ENCODE data around the gene PFDN6.
A peak's percentile ranks its signal among the peaks of the same experiment; 100 is the strongest.

PFDN6 gene

GRCh38 chr6:33292996-33293682 is 3.7 kb downstream of the PFDN6 start:
- TF ChIP-seq RAD21 (IDR thresholded peaks at IDR 0.05; ENCODE audit: low read depth) (no peak), CREB1 (IDR thresholded peaks at IDR 0.05; ENCODE audit: low read depth) (no peak), EP300 (IDR thresholded peaks at IDR 0.05; ENCODE audit: borderline replicate concordance) (no peak), MAX (IDR thresholded peaks at IDR 0.05) (no peak)

- TF ChIP-seq YY1 (IDR thresholded peaks at IDR 0.05; ENCODE audit: low read depth) (no peak), TEAD4 (IDR thresholded peaks at IDR 0.05) (no peak), MAX (IDR thresholded peaks at IDR 0.05) (no peak), FOXM1 (IDR thresholded peaks at IDR 0.05; ENCODE audit: borderline replicate concordance, low read depth) (no peak), REST (IDR thresholded peaks at IDR 0.05; ENCODE audit: low read depth) (no peak), EP300 (IDR thresholded peaks at IDR 0.05; ENCODE audit: borderline replicate concordance) (no peak), NFIC (IDR thresholded peaks at IDR 0.05) (no peak), CEBPB (IDR thresholded peaks at IDR 0.05) (no peak), RAD21 (IDR thresholded peaks at IDR 0.05; ENCODE audit: low read depth) (no peak)
Measured at GRCh38 chr6:33294086-33294823, 4.9 kb downstream of the PFDN6 start.

- TF ChIP-seq CREB1 (IDR thresholded peaks at IDR 0.05; ENCODE audit: low read depth) (no peak), TEAD4 (IDR thresholded peaks at IDR 0.05) (no peak), EP300 (IDR thresholded peaks at IDR 0.05; ENCODE audit: borderline replicate concordance) (no peak), MAX (IDR thresholded peaks at IDR 0.05) (no peak), NFIC (IDR thresholded peaks at IDR 0.05) (no peak), EGR1 (IDR thresholded peaks at IDR 0.05) (no peak), TAF1 (IDR thresholded peaks at IDR 0.05; ENCODE audit: low read depth) (no peak), FOXM1 (IDR thresholded peaks at IDR 0.05; ENCODE audit: borderline replicate concordance, low read depth) (no peak), USF1 (IDR thresholded peaks at IDR 0.05) (no peak), ZBTB7A (IDR thresholded peaks at IDR 0.05; ENCODE audit: low read depth) (no peak), TCF12 (IDR thresholded peaks at IDR 0.05; ENCODE audit: low read depth) (no peak), YY1 (IDR thresholded peaks at IDR 0.05; ENCODE audit: low read depth) (no peak), RAD21 (IDR thresholded peaks at IDR 0.05; ENCODE audit: low read depth) (no peak), CEBPB (IDR thresholded peaks at IDR 0.05) (no peak), REST (IDR thresholded peaks at IDR 0.05; ENCODE audit: low read depth) (no peak)
Measured at GRCh38 chr6:33295621-33296369, 6.4 kb downstream of the PFDN6 start.

GRCh38 chr6:33296797-33297405 is 7.5 kb downstream of the PFDN6 start:
- no peak for TF ChIP-seq EP300 (IDR thresholded peaks at IDR 0.05; ENCODE audit: borderline replicate concordance)
- no peak for TF ChIP-seq CREB1 (IDR thresholded peaks at IDR 0.05; ENCODE audit: low read depth)

- TF ChIP-seq TEAD4 (IDR thresholded peaks at IDR 0.05) (no peak), EP300 (IDR thresholded peaks at IDR 0.05; ENCODE audit: borderline replicate concordance) (no peak; the same call in 1 of the 2 replicates), TAF1 (IDR thresholded peaks at IDR 0.05; ENCODE audit: low read depth) (no peak; the same call in 1 of the 2 replicates), ZBTB7A (IDR thresholded peaks at IDR 0.05; ENCODE audit: low read depth) (peak; percentile 78; the same call in 1 of the 2 replicates), NFIC (IDR thresholded peaks at IDR 0.05) (no peak), YY1 (IDR thresholded peaks at IDR 0.05; ENCODE audit: low read depth) (no peak), EGR1 (IDR thresholded peaks at IDR 0.05) (no peak), MAX (IDR thresholded peaks at IDR 0.05) (peak; percentile 54), USF1 (IDR thresholded peaks at IDR 0.05) (peak; percentile 98), FOXM1 (IDR thresholded peaks at IDR 0.05; ENCODE audit: borderline replicate concordance, low read depth) (no peak), RAD21 (IDR thresholded peaks at IDR 0.05; ENCODE audit: low read depth) (no peak), CREB1 (IDR thresholded peaks at IDR 0.05; ENCODE audit: low read depth) (no peak), TCF12 (IDR thresholded peaks at IDR 0.05; ENCODE audit: low read depth) (no peak), REST (IDR thresholded peaks at IDR 0.05; ENCODE audit: low read depth) (no peak), CEBPB (IDR thresholded peaks at IDR 0.05) (no peak)
Measured at GRCh38 chr6:33297406-33297955, 8.1 kb downstream of the PFDN6 start.

All from Ishikawa (cell line).